Mesenchymal stem cell (in vitro differentiated cells and primary cell): ENCODE measurements around the gene SNX10.
"Not testable (repeated sequence)": the region's sequence is repeated elsewhere in the genome, so short reads cannot be mapped to it uniquely, and the experiment has no call there.

Experiments
- DNase-seq: peaks from one replicate; pipeline ENCODE4 v3.0.0-alpha.2; 2013
- H2AFZ ChIP-seq: one replicate; pipeline ENCODE4 v1.6.1; 2013; ENCODE audit warnings: low read depth, mild to moderate bottlenecking, control low read depth, inconsistent platforms, low read length, moderate library complexity
- H2AK5ac ChIP-seq: 2 replicates; pipeline ENCODE4 v1.6.1; 2013; ENCODE audit warnings: low read length, moderate library complexity, mild to moderate bottlenecking, inconsistent platforms; ENCODE audit not compliant: severe bottlenecking
- H2BK120ac ChIP-seq: one replicate; pipeline ENCODE4 v1.6.1; 2013; ENCODE audit warnings: low read depth, mild to moderate bottlenecking, inconsistent platforms, low read length, moderate library complexity
- H2BK12ac ChIP-seq, 2 experiments: one replicate each; pipeline ENCODE4 v1.6.1; 2013; ENCODE audit warnings: inconsistent platforms in 2 of 2, low read length in 2 of 2, mild to moderate bottlenecking in 2 of 2, moderate library complexity in 2 of 2, control low read depth in 1 of 2
- H2BK15ac ChIP-seq: one replicate; pipeline ENCODE4 v1.6.1; 2013; ENCODE audit warnings: mild to moderate bottlenecking, low read depth, inconsistent platforms; ENCODE audit not compliant: poor library complexity, severe bottlenecking
- H2BK5ac ChIP-seq: 2 replicates; pipeline ENCODE4 v1.6.1; 2013; ENCODE audit warnings: low read depth, mild to moderate bottlenecking, low read length, control low read depth, inconsistent platforms; ENCODE audit not compliant: poor library complexity, severe bottlenecking
- H3K14ac ChIP-seq, 2 experiments: one replicate each; pipeline ENCODE4 v1.6.1; 2013; ENCODE audit warnings: inconsistent platforms in 2 of 2, low read length in 2 of 2, control low read depth in 1 of 2, mild to moderate bottlenecking in 1 of 2, moderate library complexity in 1 of 2
- H3K18ac ChIP-seq, 2 experiments: one replicate each; pipeline ENCODE4 v1.6.1; 2013; ENCODE audit warnings: inconsistent platforms in 2 of 2, low read length in 2 of 2, control low read depth in 1 of 2, low read depth in 1 of 2, mild to moderate bottlenecking in 1 of 2
- H3K23ac ChIP-seq, 2 experiments: one replicate each; pipeline ENCODE4 v1.6.1; 2013; ENCODE audit warnings: inconsistent platforms in 2 of 2, low read length in 2 of 2, mild to moderate bottlenecking in 2 of 2, moderate library complexity in 2 of 2, control low read depth in 1 of 2
- H3K27ac ChIP-seq: 2 replicates; pipeline ENCODE4 v1.5.1; 2013; ENCODE audit warnings: mild to moderate bottlenecking, moderate library complexity, low read length, control low read depth, inconsistent platforms; ENCODE audit not compliant: poor library complexity, severe bottlenecking
- H3K27me3 ChIP-seq, 2 experiments: 2 replicates each; pipeline versions ENCODE4 v1.6.1 to v1.7.0; 2013; ENCODE audit warnings: low read length in 2 of 2, mild to moderate bottlenecking in 2 of 2, moderate library complexity in 2 of 2, control low read depth in 1 of 2, inconsistent platforms in 1 of 2; ENCODE audit not compliant: control insufficient read depth in 1 of 2, insufficient read depth in 1 of 2
- H3K36me3 ChIP-seq, 2 experiments: 2 replicates each; pipeline versions ENCODE4 v1.6.1 to v1.7.0; 2013; ENCODE audit warnings: low read length in 2 of 2, control low read depth in 1 of 2, inconsistent platforms in 1 of 2, low read depth in 1 of 2, mild to moderate bottlenecking in 1 of 2; ENCODE audit not compliant: insufficient read depth in 2 of 2, control insufficient read depth in 1 of 2
- H3K4ac ChIP-seq, 2 experiments: one replicate each; pipeline ENCODE4 v1.6.1; 2013; ENCODE audit warnings: inconsistent platforms in 2 of 2, low read length in 2 of 2, mild to moderate bottlenecking in 2 of 2, moderate library complexity in 2 of 2, control low read depth in 1 of 2, low read depth in 1 of 2
- H3K4me1 ChIP-seq: 2 replicates; pipeline ENCODE4 v1.6.1; 2013; ENCODE audit warnings: low read depth, low read length, control low read depth; ENCODE audit not compliant: control insufficient read depth, insufficient read depth
- H3K4me2 ChIP-seq: 2 replicates; pipeline ENCODE4 v1.6.1; 2013; ENCODE audit warnings: low read length, mild to moderate bottlenecking, inconsistent platforms; ENCODE audit not compliant: poor library complexity, severe bottlenecking
- H3K4me3 ChIP-seq, 2 experiments: 2 replicates each; pipeline versions ENCODE4 v1.5.1 to v1.7.0; 2013; ENCODE audit warnings: low read length in 2 of 2, mild to moderate bottlenecking in 2 of 2, control low read depth in 1 of 2, low read depth in 1 of 2; ENCODE audit not compliant: insufficient read depth in 1 of 2
- H3K79me1 ChIP-seq: replicated peaks from 2 replicates; pipeline ENCODE4 v1.6.1; 2013; ENCODE audit warnings: mild to moderate bottlenecking, control low read depth, low read length, inconsistent platforms; ENCODE audit not compliant: poor library complexity, severe bottlenecking
- H3K9ac ChIP-seq: 2 replicates; pipeline ENCODE4 v1.7.0; 2013; ENCODE audit warnings: mild to moderate bottlenecking, low read length, moderate library complexity
- H3K9me3 ChIP-seq: 2 replicates; pipeline ENCODE4 v1.7.0; 2013; ENCODE audit warnings: mild to moderate bottlenecking, low read length; ENCODE audit not compliant: control insufficient read depth
- H4K8ac ChIP-seq: one replicate; pipeline ENCODE4 v1.6.1; 2013; ENCODE audit warnings: inconsistent platforms, mild to moderate bottlenecking, low read length, moderate library complexity
- H4K91ac ChIP-seq: one replicate; pipeline ENCODE4 v1.6.1; 2013; ENCODE audit warnings: mild to moderate bottlenecking, low read length, inconsistent platforms
- WGBS: methylation state at CpG from one replicate; pipeline ENCODE4 v1.1.7; 2013; ENCODE audit warnings: mixed read lengths; 5-methylcytosine and 5-hydroxymethylcytosine counted together

SNX10 gene

GRCh38 chr7:26284477-26284876 lies 7.2 kb upstream of the SNX10 start:
- H2AFZ ChIP-seq: no peak overlapping the region
- no peak overlapping the region for H3K18ac ChIP-seq
- no peaks in the 10 kb centered on the region for H3K9me3 ChIP-seq
- H3K4ac ChIP-seq: no peak overlapping the region
- H3K4me2 ChIP-seq: no peak overlapping the region
- H3K79me1 ChIP-seq: no peaks in the 10 kb centered on the region
- H3K9ac ChIP-seq: no peak overlapping the region
- no peak overlapping the region for H2BK120ac ChIP-seq
- WGBS: 94% methylated on average over 3 of the region's 3 CpGs
- H4K91ac ChIP-seq: no peak overlapping the region
- DNase-seq: no peak
- no peak overlapping the region for H3K23ac ChIP-seq
- no peaks in the 10 kb centered on the region for H3K27me3 ChIP-seq
- H2BK5ac ChIP-seq: no peak overlapping the region
- no peak overlapping the region for H2BK15ac ChIP-seq
- no peak overlapping the region for H3K27ac ChIP-seq
- no peak overlapping the region for H2AK5ac ChIP-seq
- H3K14ac ChIP-seq: no peak overlapping the region
- no peak overlapping the region for H3K4me3 ChIP-seq
- H3K36me3 ChIP-seq: no peaks in the 10 kb centered on the region
- H3K4me1 ChIP-seq: no peaks in the 10 kb centered on the region
- H4K8ac ChIP-seq: no peak overlapping the region
- H2BK12ac ChIP-seq: no peak overlapping the region

DNA sequence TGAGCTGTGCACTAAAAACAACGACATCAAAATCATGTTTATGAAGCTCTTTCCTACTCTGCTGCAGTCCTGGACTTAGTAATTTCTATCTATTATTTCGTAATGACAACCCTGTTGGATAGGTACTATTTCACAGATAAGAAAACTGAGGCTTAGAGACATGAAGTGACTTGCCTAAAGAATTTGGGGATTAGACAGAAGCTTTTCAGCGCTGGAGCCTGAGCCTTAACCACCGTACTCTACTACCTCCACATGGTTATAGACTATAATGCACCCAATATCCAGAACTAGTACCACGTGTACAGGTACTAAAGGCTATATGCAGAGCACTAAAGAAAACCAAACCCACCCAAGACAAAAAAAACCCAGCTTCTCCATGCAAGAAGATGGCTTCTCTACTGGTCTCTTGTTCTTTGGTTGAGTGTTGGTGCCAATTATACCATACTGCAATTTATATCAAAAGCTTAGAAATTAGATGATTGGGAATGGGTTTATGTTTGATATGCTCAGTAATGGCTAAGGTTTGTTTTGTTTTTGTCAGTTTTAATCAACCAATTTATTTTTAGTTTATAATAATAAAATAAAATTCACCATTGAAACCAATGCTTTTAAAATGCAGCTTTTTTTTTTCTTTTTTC lies 6.5 kb upstream of the SNX10 start:
- DNase-seq: no peak
- no peak overlapping the region for H2AK5ac ChIP-seq
- H2BK5ac ChIP-seq: no peak overlapping the region
- H3K4me2 ChIP-seq: no peak overlapping the region
- no peak overlapping the region for H3K9ac ChIP-seq
- no peak overlapping the region for H3K27ac ChIP-seq
- no peaks in the 10 kb centered on the region for H3K9me3 ChIP-seq
- H3K18ac ChIP-seq: no peak overlapping the region
- H4K91ac ChIP-seq: no peak overlapping the region
- H3K14ac ChIP-seq: no peak overlapping the region
- no peaks in the 10 kb centered on the region for H3K79me1 ChIP-seq
- no peaks in the 10 kb centered on the region for H3K27me3 ChIP-seq
- H2BK15ac ChIP-seq: no peak overlapping the region
- no peak overlapping the region for H3K23ac ChIP-seq
- 69% methylated on average over 3 of the region's 5 CpGs for WGBS
- H3K36me3 ChIP-seq: no peaks in the 10 kb centered on the region
- H2BK120ac ChIP-seq: no peak overlapping the region
- H4K8ac ChIP-seq: no peak overlapping the region
- H2BK12ac ChIP-seq: no peak overlapping the region
- H2AFZ ChIP-seq: no peak overlapping the region
- H3K4ac ChIP-seq: no peak overlapping the region
- H3K4me1 ChIP-seq: no peaks in the 10 kb centered on the region
- H3K4me3 ChIP-seq: no peak overlapping the region

DNA sequence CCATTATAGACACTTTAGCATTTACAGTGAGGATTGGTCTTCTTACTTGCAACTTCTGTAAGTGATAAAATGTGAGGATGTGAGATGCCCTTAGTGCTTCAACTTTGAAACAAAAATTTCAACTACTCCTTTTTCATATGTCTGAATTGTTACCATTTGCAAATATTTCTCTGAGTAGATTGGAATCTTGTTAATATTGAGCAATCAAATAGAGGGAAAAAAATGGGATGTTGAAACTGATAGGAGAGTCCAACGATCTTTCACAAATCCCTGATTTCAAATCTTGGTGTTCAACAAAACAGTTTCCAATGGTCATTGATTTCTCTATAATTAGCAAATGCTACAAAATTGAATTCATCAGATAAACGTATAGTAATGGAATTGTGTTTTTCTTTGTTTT lies 5.5 kb upstream of the SNX10 start:
- no peak overlapping the region for H2AK5ac ChIP-seq
- no peak overlapping the region for H2BK120ac ChIP-seq
- no peak overlapping the region for H4K8ac ChIP-seq
- H3K9ac ChIP-seq: no peak overlapping the region
- 96% methylated on average over 2 of the region's 2 CpGs for WGBS
- H2BK15ac ChIP-seq: no peak overlapping the region
- H3K4me1 ChIP-seq: no peaks in the 10 kb centered on the region
- no peaks in the 10 kb centered on the region for H3K79me1 ChIP-seq
- H3K4me2 ChIP-seq: no peak overlapping the region
- no peaks in the 10 kb centered on the region for H3K9me3 ChIP-seq
- H3K4ac ChIP-seq: no peak overlapping the region
- no peak overlapping the region for H3K18ac ChIP-seq
- no peak overlapping the region for H2BK12ac ChIP-seq
- DNase-seq: no peak
- no peak overlapping the region for H3K27ac ChIP-seq
- no peaks in the 10 kb centered on the region for H3K27me3 ChIP-seq
- no peak overlapping the region for H3K23ac ChIP-seq
- no peaks in the 10 kb centered on the region for H3K36me3 ChIP-seq
- H4K91ac ChIP-seq: no peak overlapping the region
- no peak overlapping the region for H2AFZ ChIP-seq
- no peak overlapping the region for H2BK5ac ChIP-seq
- H3K14ac ChIP-seq: no peak overlapping the region
- no peak overlapping the region for H3K4me3 ChIP-seq

- not testable (repeated sequence) for H3K27ac ChIP-seq, H3K36me3 ChIP-seq, H3K18ac ChIP-seq, H3K27me3 ChIP-seq, H2AK5ac ChIP-seq, H3K9ac ChIP-seq, H2BK5ac ChIP-seq, H3K9me3 ChIP-seq, H4K8ac ChIP-seq, H3K79me1 ChIP-seq, H3K4ac ChIP-seq, H4K91ac ChIP-seq, H3K4me3 ChIP-seq, H2BK120ac ChIP-seq, H3K23ac ChIP-seq, DNase-seq, H2BK12ac ChIP-seq, H2AFZ ChIP-seq, H3K4me1 ChIP-seq, H3K4me2 ChIP-seq, H2BK15ac ChIP-seq, H3K14ac ChIP-seq
- WGBS: 91% methylated on average over 5 of the region's 5 CpGs
These were observed 3.5 kb upstream of the SNX10 start for GRCh38 chr7:26288126-26288525.
